NB4 (cell line): Measurements from ENCODE around the gene CDON.

Source experiments
- POLR2A ChIP-seq: IDR thresholded peaks from 2 replicates; pipeline ENCODE4 v1.6.1; 2011; ENCODE audit warnings: mild to moderate bottlenecking; ENCODE audit not compliant: insufficient read length; ENCODE audit errors: extremely low read depth
- TF ChIP-seq, protein P1 (sequence below): IDR thresholded peaks from 2 replicates; pipeline ENCODE4 v1.6.1; 2011; ENCODE audit warnings: low read depth, low read length
- TF ChIP-seq, protein P2 (sequence below): IDR thresholded peaks from one replicate; pipeline ENCODE4 v1.5.1; 2012; ENCODE audit warnings: low read depth, low read length

DNA sequence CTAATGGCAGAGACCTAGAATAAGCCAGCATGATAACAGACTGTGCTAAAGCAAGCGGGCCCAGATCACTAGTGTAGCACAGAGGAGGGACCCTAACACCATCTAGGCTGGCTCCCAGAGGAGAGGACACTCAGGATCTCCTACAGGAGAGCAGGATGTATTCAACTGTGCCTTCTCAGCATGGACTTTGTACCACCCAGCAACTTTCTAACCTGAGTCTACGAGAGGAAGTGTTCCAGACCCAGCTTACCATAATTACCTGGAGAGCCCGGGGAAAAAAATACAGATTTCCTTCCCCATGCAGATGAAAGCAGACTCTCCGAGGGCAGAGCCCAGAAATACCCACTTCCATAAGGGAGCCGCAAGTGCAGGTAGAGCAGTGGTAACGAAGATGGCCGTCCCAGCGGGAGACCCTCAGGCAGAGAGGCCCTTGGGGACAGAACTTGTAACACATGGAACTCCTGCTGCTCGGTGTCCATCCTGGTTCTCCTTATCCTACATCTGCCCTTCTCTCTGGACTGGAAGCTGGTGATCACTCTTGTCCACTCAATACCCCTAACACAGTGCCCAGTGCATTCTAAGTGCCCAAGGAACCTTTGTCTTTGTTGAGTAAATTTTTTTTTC, 138.2 kb downstream of the CDON start:
- TF ChIP-seq, protein P1, sequence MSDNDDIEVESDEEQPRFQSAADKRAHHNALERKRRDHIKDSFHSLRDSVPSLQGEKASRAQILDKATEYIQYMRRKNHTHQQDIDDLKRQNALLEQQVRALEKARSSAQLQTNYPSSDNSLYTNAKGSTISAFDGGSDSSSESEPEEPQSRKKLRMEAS, result no peak
- TF ChIP-seq, protein P2, sequence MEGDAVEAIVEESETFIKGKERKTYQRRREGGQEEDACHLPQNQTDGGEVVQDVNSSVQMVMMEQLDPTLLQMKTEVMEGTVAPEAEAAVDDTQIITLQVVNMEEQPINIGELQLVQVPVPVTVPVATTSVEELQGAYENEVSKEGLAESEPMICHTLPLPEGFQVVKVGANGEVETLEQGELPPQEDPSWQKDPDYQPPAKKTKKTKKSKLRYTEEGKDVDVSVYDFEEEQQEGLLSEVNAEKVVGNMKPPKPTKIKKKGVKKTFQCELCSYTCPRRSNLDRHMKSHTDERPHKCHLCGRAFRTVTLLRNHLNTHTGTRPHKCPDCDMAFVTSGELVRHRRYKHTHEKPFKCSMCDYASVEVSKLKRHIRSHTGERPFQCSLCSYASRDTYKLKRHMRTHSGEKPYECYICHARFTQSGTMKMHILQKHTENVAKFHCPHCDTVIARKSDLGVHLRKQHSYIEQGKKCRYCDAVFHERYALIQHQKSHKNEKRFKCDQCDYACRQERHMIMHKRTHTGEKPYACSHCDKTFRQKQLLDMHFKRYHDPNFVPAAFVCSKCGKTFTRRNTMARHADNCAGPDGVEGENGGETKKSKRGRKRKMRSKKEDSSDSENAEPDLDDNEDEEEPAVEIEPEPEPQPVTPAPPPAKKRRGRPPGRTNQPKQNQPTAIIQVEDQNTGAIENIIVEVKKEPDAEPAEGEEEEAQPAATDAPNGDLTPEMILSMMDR, result no peak
- TF ChIP-seq POLR2A, result no peak
